Stimulated activated CD8-positive, alpha-beta memory T cell treated with anti-CD3 and anti-CD28 coated beads, Interleukin-15, amount 100 ng/mL, for 24 hours (primary cell): ENCODE results near the gene DIS3L.
A peak's percentile ranks its signal among the peaks of the same experiment; 100 is the strongest.
"Not testable (repeated sequence)": the region's sequence is repeated elsewhere in the genome, so short reads cannot be mapped to it uniquely, and the experiment has no call there.

Experiments
- DNase-seq: peaks from one replicate; pipeline ENCODE4 v3.0.0-alpha.2; 2020; ENCODE audit warnings: low read depth

The DIS3L gene

DNA sequence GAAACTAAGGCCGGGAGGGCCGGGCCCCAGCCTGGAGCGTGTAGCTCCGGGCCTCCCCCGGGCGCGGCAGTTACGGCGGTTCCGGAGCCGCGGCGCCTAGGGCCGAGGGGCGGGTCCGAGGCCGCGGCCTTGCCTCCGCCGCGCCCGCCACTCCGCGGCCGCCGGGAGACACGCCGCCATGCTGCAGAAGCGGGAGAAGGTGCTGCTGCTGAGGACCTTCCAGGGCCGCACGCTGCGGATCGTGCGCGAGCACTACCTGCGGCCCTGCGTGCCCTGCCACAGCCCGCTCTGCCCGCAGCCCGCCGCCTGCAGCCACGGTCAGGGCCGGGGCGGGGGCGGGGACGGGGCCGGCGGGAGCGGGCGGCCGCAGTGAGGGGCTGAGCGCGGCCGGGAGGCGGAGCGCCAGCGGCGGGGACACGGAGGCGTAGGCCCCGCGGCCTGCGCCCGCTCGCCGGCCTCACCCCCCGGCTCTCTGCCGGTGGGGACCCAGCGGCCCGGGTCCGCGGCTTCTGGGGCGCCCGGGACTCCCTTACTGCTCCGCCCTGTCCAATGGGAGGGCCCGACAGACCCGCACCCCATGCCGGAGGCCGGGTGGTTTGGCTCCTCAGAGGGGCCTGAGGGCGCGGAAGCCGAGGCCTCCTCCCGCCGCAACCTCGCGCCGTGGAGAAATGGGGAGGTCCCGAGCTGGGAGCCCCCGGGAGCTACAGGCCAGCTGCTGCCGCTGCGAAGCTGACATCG is at the start of gene DIS3L:
Gene DIS3L (plus strand): TSS at position 150 of the 738 bp plus-strand sequence. CDS start 29 bp downstream, at position 179.
- DNase-seq: peak; percentile 25

- DNase-seq: not testable (repeated sequence)
Measured at GRCh38 chr15:66245832-66246231, 47.5 kb upstream of the DIS3L start.

DNA sequence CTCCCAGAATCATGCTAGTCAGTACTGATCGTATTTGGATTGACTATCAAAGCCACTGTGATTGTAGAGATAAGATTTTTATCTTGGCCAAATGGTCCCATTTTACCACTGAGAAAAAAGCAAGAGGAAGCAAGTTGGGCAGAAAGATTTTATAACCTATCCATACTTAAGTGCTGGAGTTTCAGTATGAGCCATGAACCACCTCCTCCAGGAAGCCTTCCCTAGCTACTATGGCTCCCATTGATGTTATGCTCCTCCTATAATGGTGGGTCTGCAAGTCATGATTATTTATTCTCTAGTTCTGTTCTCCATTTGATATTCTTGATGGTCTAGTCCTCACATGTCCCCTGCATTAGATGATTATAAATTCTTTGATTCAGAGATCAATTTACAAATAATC is 46.4 kb upstream of the DIS3L start:
- DNase-seq: no peak

- no peak for DNase-seq
Measured at GRCh38 chr15:66249605-66250174, 43.7 kb upstream of the DIS3L start.

DNA sequence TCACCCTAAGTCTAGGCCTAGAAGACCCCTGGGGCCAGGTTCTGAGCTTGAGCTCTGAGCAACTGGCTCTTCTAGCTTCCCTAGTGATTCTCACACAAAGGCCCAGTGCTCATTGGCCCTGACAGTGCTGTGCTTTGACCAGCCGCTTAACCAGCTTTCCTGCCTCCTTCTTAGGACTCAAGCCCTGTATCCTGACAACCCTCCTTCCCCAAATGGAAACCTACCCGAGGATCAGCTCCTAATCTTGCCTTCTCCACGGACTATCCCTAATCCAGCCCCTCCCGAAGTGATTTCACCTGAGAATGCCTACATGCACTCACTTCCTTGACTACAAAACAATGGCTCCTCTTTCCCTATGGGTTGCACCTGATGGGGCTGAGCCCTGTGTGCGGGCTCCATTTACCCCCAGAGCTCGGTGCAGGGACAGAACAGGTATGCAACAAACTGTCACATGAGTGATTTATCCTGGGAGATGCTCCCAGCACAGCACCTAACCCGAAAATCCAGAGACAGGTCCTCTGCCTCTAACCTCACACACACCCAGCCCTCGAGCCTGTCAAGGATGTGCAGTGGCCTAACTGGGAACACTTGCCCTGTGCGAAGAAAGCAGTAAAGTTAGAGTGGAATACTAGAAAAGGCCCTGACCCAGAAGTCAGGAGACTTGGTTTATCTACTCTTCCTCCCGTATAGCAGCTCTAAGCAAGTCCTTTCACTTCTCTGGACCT is 42.1 kb upstream of the DIS3L start:
- DNase-seq: no peak

- no peak for DNase-seq
Measured at GRCh38 chr15:66251790-66252684, 41.3 kb upstream of the DIS3L start.

DNA sequence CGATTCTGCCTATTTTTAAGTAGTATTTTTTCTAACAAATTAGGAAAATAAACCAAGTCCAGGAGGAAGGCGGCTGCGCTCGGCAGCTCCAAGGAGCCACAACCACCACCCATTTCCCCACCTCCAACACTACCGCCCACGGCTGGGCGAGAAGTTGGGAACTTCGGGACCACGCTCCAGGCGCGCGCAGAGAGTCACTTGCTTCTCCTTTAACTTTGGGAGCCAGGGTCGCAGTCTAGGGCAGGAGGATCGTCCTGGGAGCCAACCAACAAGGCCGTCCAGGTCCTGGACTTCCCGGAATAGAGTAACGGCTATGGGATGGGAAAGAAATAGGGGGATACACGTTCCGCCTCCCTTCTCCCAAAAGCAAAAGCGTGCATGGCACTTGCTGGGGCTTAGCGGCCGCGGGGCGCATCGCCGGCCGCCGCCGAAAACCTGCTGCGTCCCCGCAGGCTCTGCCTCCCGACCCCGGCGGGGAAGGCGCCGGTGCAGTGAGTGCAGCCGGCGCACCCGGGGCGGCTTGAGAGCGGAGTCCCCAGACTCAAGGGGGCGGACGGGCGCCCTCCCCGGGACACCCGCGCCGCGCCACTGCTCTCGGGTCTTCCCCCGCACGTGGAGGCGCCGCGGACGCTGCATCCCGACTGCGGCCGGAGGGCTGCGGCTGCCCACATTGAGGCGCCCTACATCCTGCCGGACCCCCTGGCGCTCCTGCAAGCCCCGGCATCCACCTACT is 40.5 kb upstream of the DIS3L start:
- no peak for DNase-seq

DNA sequence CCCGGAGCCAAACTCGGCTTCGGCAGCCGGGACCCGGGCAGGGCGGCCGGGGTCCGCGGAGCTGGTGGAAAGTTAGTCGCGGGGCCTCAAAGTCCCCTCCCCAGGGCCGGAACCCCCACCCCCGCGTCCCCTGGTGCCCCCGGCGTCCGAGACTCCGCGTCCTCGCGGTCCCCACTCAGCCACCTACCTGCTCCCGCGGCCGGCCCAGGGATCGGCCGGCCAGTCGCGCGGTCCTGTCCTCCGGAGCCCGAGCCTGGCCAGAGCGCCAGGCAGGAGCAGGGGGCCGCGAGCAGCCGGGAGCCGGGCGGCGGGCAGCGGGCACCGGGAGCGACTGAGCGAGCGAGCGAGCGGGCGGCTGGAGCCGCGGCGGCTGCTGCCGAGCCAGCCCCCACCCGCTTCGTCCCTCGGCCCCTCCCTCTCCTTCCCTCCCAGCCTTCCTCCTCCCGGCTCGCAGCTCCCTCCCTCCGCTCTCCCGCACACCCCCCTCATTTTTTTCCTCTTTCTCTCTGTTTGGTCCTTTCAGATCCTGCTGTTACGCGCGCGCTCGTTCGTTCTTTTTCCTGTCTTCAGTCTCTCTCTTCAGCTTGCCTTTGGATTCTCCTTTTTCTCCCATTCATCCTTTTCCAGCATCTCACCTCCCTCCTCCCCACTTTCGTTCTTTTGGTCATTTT is 39.8 kb upstream of the DIS3L start, which contains the start of gene MEGF11:
Gene MEGF11 (minus strand): TSS at position 333 of the 671 bp plus-strand sequence. CDS start 125,347 bp downstream, outside the sequence.
- no peak for DNase-seq

DNA sequence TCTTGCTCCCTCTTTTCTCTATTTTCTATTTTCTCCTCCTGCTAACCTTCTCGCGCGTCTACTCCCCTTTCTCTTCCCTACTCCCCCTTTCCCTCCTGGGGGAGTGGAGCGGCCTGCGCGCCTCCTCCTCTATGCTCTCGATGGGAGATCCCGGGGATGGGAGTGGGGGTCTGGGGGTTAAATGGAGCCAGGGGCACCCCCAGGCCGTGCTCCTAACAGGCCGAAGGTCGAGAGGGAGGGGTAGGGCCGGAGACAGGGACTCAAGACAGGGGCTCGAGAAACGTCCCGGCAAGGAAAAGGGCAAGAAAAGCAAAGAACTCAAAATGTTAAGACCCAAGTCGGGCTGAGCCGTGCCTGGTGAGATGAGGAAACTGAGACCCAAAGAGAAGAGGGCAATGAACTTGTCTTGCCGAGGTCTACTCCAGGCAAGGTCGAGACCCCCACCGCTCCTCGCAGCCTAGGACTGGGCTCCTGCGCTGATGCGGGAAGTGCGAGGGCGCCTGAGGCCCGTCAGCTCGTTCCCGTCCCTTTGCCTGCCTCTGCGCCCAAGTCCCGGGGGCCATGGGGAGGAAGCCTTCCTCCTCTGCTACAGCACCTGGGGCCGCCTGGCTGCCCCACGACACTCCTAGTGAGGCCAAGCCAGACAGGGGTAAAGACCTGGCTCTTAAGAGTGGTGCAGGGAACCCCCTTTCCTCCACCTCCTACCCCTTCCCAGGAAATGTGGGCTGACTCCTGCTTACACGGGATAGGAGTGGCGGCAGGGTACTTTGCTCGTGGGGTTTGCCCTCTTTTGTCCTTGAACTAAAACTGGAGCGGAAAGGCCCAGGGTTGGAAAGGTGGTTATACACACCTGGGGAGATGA is 39.0 kb upstream of the DIS3L start:
- DNase-seq: no peak

GRCh38 chr15:66254951-66255676 is 38.3 kb upstream of the DIS3L start:
- DNase-seq: no peak

GRCh38 chr15:66256692-66257091 is 36.7 kb upstream of the DIS3L start:
- no peak for DNase-seq

- no peak for DNase-seq
Measured at GRCh38 chr15:66261056-66261455, 32.3 kb upstream of the DIS3L start.

- DNase-seq: not testable (repeated sequence)
Measured at GRCh38 chr15:66262837-66263236, 30.5 kb upstream of the DIS3L start.

GRCh38 chr15:66264859-66265513 is 28.4 kb upstream of the DIS3L start:
- no peak for DNase-seq

GRCh38 chr15:66269326-66270090 is 23.9 kb upstream of the DIS3L start:
- no peak for DNase-seq

DNA sequence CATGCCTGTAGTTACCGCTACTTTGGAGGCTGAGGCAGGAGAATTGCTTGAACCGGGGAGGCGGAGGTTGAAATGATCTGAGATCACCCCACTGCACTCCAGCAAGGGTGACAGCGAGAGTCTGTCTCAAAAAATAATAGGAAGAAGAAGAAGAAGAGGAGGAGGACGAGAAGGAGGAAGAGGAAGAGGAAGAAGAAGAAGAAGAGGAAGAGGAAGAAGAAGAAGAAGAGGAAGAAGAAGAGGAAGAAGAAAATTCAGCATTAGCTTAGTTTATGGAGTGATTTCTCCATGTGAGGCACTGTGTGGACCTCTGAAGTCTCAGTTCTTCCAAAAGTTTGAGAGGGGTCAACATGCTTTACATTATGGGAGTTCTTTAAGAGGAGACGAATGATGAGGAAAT is 22.4 kb upstream of the DIS3L start:
- no peak for DNase-seq

DNA sequence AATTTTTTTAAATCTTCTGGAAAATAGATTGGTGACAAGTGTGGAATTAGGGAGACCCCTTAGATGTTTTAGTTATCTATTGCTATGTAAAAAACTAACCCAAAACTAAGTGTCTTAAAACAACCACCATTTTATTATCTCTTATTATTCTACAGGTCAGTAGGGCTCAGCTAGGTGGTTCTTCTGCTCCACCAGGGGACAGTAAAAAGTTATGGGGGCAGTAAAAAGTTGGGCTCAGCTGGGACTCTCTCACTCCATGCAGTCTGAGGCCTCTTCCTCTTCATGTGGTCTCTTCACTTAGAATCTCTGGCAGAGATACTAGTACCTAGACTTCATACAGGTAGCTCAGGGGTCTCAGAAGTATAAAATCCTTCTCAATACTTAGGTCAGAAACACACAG is 18.0 kb upstream of the DIS3L start:
- DNase-seq: no peak

DNA sequence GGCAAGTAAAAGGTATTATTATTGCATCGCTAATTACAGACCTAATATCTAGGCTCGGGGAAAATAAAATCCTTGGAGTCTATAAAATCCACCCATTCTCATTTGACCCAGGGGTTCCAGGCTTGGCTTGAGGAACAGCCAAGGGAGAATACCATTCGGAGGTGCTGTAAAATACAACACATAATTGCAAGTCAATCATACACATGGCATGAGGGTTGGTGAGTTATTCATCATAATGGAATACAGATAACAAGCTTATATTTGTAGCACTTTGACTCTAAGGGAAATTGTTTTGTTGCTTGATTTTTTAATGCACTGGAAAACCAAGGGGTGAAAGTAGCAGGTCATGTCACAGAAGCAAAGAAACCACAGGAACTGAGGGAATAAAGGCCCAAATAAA is 16.8 kb upstream of the DIS3L start:
- no peak for DNase-seq
